Fibroblast of lung (primary cell): ENCODE measurements around the gene LARP4B.

Experiments
- EZH2 ChIP-seq: IDR thresholded peaks from 2 replicates; pipeline ENCODE4 v1.5.1; 2012; ENCODE audit warnings: low read length, control low read depth, mild to moderate bottlenecking; ENCODE audit errors: missing control alignments
- TF ChIP-seq, protein P1 (sequence below), 2 donors: IDR thresholded peaks in 1 of 2; conservative IDR thresholded peaks in 1 of 2; 1 replicate in 1 of 2; 2 replicates in 1 of 2; pipeline ENCODE4 v1.5.1; 2011 to 2012; ENCODE audit warnings: low read length in 2 of 2, control low read depth in 1 of 2, inconsistent platforms in 1 of 2, low read depth in 1 of 2, mild to moderate bottlenecking in 1 of 2

DNA sequence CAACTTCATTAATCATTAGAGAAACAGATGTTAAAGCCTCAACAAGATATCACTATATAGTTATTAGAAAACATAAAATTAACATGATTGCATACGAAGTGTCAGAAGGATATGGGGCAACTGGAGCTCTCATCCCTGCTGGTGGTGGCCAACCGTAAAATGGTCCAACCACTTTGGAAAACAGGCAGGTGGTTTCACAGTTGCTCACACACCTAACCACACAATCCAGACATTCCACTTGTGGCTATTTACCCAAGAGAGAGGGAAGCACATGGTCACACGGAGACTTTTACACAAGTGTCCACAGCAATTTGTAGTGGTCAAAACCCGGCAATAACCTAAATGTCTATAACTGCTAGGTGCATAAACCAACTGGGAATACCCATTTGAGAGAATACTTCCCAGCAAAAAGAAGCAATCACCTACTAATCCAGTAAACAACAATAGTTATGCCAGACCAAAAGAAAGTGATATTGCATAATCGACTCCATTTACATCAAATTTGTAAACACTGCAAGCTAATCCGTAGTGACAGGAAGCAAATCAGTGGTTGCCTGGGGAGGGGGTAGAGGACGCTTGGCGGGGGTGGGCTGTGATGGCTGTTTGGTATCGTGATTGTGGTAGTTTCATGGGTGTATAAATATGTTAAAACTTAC is 91.8 kb downstream of the LARP4B start:
- TF ChIP-seq, protein P1, sequence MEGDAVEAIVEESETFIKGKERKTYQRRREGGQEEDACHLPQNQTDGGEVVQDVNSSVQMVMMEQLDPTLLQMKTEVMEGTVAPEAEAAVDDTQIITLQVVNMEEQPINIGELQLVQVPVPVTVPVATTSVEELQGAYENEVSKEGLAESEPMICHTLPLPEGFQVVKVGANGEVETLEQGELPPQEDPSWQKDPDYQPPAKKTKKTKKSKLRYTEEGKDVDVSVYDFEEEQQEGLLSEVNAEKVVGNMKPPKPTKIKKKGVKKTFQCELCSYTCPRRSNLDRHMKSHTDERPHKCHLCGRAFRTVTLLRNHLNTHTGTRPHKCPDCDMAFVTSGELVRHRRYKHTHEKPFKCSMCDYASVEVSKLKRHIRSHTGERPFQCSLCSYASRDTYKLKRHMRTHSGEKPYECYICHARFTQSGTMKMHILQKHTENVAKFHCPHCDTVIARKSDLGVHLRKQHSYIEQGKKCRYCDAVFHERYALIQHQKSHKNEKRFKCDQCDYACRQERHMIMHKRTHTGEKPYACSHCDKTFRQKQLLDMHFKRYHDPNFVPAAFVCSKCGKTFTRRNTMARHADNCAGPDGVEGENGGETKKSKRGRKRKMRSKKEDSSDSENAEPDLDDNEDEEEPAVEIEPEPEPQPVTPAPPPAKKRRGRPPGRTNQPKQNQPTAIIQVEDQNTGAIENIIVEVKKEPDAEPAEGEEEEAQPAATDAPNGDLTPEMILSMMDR (conservative IDR thresholded peaks at IDR 0.05 in 1 of 2, IDR thresholded peaks at IDR 0.05 in 1 of 2; ENCODE audit: low read depth in 1 of 2, low read length in 2 of 2): no peak
- no peak for TF ChIP-seq EZH2
